ENCODE measurements around the gene RNF225.

DNA sequence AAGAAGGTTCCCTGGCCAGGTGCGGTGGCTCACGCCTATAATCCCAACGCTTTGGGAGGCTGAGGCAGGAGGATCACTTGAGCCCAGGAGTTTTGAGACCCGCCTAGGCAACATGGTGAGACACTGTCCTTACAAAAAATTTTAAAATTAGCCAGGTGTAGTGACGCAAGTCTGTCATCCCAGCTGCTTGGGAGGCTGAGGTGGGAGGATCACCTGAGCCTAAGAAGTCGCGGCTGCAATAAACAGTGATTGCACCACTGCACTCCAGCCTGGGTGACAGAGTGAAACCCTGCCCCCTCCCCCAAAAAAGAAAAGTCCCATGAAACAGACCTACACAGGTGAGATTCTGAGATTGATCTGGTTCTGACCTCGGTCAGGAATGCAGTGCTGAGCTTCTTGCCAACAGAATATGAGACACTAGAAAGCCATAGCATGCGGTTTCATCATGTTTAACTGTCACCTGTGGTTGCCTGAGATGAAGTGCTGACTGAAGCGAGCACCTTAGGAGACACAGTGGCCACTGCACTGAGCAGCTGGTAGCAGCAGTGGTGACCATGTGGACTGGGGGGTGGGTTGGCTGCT, 40.1 kb upstream of the RNF225 start:
- TF ChIP-seq CREB1 (IDR thresholded peaks at IDR 0.05) (no peak), CREB1 (CRISPR knock-in tag; IDR thresholded peaks at IDR 0.05) (no peak), ZNF251 (CRISPR knock-in tag; IDR thresholded peaks at IDR 0.05) (no peak), ZBTB14 (CRISPR knock-in tag; IDR thresholded peaks at IDR 0.05) (no peak), TIGD3 (CRISPR knock-in tag; IDR thresholded peaks at IDR 0.05; ENCODE audit: borderline replicate concordance) (no peak), NR2C2 (CRISPR knock-in tag; IDR thresholded peaks at IDR 0.05; ENCODE audit: borderline replicate concordance) (no peak)
